Uterus (tissue), 2 donors: ENCODE data around the gene TNNI3K.

ENCODE experiments used
- POLR2A ChIP-seq, 2 donors: fragments of 450-650 bp; IDR thresholded peaks; one replicate each; pipeline ENCODE4 v1.6.1; 2016; ENCODE audit warnings: antibody characterized with exemption in 2 of 2, mild to moderate bottlenecking in 1 of 2, moderate library complexity in 1 of 2
- TF ChIP-seq, protein P1 (sequence below), 4 experiments: fragments of 200-600 bp in 2 of 4; fragments of 450-650 bp in 2 of 4; sonication (generic) in 2 of 4; IDR thresholded peaks; one replicate each; pipeline ENCODE4 v1.5.1; 2016 to 2019; ENCODE audit warnings: antibody characterized with exemption in 4 of 4, mild to moderate bottlenecking in 2 of 4, moderate library complexity in 1 of 4

DNA sequence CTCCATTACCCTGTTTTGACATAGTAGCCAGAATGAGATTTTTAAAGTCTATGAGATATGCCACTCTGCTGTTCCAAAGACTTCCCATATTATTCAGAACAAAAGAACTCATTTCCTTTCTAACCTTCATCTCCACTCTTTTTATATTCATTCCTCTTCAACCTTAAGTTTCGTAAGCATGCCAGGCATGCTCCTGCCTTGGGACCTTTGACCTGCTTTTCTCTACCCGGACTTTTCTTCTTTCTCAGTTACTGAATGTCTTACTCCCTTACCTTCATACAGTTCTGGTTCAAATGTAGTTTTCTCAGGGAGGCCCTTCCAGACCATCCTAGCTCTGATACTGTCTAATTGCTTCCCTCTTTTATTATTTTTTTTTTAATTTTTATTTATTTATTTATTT lies 81.1 kb downstream of the TNNI3K start:
- TF ChIP-seq, protein P1, sequence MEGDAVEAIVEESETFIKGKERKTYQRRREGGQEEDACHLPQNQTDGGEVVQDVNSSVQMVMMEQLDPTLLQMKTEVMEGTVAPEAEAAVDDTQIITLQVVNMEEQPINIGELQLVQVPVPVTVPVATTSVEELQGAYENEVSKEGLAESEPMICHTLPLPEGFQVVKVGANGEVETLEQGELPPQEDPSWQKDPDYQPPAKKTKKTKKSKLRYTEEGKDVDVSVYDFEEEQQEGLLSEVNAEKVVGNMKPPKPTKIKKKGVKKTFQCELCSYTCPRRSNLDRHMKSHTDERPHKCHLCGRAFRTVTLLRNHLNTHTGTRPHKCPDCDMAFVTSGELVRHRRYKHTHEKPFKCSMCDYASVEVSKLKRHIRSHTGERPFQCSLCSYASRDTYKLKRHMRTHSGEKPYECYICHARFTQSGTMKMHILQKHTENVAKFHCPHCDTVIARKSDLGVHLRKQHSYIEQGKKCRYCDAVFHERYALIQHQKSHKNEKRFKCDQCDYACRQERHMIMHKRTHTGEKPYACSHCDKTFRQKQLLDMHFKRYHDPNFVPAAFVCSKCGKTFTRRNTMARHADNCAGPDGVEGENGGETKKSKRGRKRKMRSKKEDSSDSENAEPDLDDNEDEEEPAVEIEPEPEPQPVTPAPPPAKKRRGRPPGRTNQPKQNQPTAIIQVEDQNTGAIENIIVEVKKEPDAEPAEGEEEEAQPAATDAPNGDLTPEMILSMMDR (IDR thresholded peaks at IDR 0.05) = no peak
- TF ChIP-seq POLR2A (IDR thresholded peaks at IDR 0.05) = no peak
